GM21825 (cell line): ENCODE measurements around the gene CFAP161.
"Not testable (repeated sequence)": the region's sequence is repeated elsewhere in the genome, so short reads cannot be mapped to it uniquely, and the experiment has no call there.

Experiments used
- ATAC-seq: cut with Tn5 transposase; IDR thresholded peaks from one replicate; pipeline ENCODE4 v1.9.1; 2021; ENCODE audit warnings: mild to moderate bottlenecking, moderate library complexity; ENCODE audit not compliant: unreplicated experiment

Gene CFAP161

DNA sequence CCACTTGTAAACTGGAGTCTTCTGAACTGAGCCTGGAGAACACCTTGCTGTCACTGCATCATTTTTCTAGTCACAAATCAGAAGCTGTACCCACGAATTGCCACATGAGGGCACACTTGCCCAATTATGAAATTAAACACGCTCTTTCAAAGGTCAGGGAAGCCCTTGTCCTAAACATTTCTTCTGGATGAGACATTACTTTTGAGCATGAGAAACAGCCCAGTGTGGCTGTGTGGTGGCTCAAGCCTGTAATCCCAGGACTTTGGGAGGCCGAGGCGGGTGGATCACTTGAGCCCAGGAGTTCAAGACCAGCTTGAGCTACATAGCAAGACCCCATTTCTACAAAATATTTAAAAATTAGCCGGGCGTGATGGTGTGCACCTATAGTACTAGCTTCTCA, 27.5 kb upstream of the CFAP161 start:
- no peak for ATAC-seq

DNA sequence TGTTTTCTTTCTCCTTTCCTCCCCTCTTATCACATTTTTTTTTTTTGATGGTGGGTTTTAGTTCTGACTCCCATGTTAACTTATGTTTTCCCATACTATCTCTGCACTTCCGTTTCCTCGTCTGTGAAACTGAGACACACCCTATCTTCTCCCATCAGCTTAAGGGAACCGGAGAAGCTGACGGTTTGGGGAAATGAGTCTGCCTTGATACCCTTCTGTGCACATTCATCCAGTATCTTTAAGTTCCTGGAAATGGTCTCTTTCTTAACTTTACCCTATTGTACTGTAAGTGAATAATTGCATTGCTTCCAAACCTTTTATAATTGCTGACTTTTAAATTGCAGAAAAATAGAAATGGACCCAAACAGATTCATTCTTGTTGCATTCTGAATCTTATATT, 26.2 kb upstream of the CFAP161 start:
- ATAC-seq = no peak

DNA sequence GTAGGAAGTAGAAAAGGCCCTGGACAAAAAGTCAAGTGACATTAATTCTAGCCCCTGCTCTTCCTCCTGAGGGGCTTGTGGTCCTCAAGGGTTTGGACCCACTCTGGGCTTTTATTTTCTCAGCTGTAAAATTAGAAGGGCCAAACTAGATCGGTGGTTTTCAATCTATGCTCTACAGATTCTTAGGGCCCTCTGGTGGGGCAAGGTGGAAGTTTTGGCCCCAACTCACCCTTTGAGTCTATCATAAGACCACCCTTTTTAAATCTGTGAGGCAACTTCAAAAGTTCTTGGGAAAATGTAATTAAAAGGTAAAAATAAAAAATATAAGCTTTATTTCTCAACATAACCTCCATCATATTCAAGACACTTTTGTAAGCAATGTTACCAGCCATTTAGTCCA, 25.6 kb upstream of the CFAP161 start:
- ATAC-seq = no peak

DNA sequence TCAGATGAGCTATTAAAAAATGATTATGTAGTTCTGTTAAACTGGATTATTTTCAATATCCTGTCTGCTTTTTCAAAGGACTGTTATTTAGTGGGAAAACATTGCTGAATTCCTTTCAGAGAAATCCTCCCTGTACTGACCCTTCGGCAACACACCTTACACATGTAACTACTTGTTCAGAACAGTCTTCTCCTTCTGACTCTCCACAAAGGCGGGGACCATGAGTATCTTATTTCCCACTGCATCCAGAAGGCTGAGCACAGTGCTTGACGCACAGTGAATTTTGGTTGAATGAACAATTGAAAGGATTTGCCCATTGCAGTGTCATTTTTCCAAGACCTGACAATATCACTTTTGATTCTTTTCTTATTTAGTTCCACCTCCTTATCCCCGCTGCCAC, 23.1 kb upstream of the CFAP161 start:
- no peak for ATAC-seq

DNA sequence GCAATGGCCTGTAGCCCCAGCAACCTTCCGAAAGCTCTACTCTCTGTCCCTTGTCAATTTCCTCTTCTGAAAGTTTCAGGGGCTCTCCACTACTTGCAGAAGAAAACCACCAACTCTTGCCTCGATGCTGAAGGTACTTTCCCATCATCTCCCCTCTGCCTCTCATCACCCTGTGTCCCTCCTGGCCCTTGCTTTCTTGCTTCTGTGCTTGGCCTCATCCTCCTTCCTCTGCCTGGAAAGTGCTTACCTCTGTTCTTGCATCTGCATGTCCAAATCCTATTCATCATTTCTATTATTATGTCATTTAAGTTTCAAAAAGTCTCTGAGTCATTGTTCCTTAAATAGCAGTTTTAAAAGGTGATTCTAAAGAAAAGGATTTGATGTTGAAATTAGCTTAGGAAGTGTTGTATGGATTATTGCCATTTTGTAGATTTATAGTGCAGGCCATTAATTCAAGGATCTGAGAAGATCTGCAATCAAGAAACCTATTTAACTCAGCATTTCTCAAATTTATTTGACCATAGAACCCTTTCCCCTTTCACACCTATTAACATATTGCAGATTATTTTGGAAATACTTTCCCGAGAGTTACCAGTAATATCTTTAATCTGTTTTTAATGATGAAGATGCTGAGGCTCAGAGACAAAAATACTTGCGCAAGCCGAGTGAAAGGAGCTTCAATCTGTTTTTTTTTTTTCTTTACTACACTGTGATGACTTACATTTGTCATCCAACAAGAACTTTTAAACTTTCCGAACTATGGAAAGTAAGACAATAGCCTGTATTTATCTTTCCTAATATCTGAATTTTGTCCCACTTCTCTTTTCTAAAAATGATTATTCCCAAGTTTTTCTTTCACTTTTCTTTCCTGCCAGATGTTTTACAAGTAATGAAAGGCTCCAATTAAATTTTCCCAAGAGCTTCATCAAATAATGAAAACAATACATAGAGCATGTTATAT, 22.3 kb upstream of the CFAP161 start:
- ATAC-seq = peak; percentile 87

DNA sequence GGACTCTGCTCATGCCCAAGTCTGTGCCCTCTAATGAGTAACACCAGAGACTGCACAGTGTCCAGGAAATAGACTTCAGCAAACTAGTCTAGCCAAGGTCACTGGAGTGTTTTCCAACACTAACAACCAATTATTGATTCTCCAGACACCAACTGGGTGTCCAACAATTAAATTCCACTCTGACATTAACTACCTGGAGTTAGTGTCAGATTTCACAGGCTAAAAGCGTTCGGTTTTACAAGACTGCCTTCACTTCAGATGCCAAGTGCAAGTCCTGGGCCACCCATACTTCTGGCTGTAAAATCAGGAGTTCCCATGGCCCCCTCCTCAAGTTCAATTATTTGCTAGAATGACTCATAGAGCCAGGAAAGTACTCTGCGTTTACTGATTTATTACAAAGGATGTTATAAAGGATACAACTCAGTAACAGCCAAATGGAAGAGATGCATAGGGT, 20.8 kb upstream of the CFAP161 start:
- no peak for ATAC-seq

DNA sequence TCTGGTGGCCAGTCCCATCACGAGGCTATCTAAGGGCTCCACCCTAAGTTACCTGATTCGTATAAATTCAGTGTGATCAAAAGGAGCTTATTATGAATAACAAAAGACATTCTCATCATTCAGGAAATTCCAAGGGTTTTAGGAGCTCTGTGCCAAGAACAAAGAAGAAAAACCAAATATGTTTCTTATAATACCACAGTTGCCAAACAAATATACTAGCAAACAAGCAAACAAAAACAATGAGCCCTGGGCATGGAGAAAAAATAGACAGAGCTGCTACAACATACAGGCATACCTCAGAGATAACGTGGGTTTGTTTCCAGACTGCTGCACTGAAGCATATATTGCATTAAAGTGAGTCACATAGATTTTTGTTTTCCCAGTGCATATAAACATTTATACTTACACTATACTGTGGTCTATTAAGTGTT, 20.2 kb upstream of the CFAP161 start:
- no peak for ATAC-seq

DNA sequence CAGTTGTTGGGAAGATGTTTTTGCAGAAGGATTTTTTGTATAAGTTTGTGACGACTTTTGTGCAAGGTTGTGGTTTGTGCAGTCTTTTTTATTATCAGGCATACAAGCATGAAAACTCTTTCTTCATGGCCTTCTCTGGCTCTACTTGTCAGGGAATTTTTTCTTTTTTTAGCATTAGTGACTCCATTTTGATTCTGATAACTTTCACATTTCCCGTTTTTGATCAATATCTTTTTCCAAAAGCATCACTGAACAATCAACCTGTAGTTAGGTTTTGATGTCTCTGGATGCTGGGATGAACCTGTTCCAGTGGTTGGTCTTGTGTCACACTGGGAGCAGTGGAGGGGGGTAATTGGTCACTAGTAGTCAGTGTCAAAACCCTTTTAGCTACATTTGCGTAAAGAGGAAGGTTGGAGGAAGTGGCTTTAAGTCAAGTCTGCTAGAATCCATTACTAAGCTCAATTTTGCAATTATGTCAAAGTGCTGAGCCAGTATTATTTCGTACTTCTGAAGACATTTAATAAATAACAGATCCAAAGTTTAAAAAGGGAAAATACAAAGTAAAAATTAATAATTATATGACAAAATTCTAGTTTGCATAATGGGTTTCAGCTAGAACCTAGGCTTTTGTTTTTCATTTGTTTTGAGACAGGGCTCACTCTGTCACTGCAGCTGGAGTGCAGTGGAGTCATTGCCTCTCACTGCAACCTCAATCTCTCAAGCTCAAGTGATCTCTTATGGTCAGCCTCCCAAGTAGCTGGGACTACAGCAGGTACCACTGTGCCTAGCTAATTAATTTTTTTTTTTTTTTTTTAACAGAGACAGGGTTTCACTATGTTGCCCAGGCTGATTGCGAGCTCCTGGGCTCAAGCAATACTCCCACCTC, 18.8 kb upstream of the CFAP161 start:
- ATAC-seq = no peak

DNA sequence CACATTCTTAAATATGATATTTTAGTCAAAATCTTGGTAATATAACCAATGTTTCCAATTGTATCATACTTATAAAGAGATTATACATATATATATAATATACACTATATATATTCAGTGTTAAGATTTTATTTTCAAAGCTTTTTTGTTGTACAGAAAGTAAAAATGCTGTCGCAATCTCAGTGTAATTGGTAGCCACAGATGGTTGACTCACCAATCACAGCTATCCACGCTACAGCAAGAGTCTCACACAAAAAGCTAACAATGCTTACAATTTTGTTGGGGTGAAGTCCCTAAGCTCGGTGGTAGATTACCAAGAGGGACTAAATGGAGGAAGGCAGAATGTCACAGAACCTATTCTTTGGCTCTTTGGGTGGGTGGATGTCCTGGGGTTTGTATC, 16.9 kb upstream of the CFAP161 start:
- no peak for ATAC-seq

DNA sequence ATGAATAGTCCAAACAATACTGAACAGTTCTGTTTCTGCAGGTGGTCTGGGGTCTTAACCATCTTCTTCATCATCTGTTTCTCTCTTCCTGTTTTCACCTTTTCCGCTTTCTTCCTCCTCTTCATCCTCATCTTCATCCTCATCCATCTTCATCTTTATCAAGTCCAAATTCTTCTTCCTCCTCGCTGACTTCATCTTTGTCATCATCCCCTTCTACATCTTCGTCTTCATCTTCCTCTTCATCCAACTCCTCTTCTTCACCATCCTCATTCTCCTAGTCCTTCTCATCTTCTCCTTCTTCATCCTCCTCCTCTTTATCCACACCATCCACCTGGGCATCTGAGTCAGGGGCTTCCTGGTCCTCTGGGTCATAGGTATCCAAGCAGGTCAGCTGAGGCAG, 16.5 kb upstream of the CFAP161 start:
- no peak for ATAC-seq

DNA sequence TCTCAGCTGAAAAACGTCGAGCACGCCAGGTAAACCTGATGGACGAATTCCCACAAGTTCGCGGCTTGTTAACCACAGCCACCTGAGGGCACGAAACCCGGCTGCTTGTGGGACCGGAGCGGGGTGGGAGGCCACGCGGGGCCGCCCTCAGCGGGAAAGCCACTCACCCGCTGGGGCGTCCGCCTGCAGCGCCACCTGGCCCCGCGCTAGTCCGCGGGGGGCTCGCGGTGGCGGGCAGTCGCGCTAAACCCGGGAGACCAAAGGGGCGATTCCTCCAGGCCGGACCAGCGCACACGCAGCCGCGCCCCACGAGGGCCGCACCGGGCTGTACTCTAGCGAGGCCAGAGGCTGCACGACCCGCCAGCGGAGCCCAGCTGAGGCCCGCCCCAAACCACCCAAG, 15.7 kb upstream of the CFAP161 start:
- no peak for ATAC-seq

DNA sequence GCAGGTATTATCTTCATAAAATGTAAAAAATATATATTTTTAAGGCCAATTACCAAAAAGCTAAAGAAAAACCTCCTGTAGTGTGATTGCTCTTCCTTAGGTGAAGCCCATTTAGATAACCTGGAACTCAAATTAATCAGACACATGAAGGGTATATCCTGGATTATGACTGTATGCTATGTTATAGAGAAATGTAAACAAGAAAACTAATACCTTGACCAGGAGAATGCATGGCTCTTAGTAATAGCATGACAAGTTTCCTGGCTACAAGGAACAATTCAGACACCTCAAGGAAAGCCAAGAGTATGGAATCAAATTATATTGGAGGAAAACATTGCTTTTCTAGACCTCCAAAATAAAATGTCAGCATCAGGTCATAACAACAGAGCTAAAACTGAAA, 14.0 kb upstream of the CFAP161 start:
- no peak for ATAC-seq

DNA sequence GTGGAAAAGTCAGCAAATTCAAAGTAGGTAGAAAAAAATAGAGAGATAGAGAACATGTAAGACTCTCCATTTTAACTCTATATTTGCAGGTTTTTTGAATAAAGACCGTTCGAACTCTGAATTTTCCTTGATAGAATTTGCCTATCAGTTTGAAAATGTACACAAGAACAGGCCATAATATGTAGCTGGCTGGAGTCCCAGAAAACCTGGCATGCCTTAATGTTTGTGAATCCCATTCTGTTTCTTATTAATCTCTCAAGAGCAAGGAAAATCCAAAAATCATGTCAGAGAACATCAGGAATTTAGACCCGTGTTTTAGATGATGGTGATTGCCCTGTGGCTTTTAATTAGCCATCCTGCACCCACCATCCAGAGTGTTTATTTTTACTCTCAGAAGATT, 7.2 kb upstream of the CFAP161 start:
- ATAC-seq = no peak

DNA sequence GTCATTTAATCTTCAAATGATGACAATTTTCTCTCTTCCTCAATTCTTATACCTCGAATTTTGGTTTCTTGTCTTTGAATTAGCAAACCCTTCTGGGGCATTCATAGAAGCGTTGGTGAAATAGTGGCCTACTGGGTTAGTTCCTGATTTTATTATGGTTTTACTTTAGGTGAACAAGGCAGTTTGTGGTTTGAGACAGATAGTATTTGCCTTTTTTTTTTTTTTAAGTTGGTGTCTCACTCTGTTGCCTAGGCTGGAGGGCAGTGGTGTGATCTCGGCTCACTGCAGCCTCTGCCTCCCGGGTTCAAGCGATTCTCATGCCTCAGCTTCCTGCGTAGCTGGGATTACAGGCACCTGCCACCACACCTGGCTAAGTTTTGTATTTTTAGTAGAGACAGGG, 7.4 kb downstream of the CFAP161 start:
- ATAC-seq = not testable (repeated sequence)

DNA sequence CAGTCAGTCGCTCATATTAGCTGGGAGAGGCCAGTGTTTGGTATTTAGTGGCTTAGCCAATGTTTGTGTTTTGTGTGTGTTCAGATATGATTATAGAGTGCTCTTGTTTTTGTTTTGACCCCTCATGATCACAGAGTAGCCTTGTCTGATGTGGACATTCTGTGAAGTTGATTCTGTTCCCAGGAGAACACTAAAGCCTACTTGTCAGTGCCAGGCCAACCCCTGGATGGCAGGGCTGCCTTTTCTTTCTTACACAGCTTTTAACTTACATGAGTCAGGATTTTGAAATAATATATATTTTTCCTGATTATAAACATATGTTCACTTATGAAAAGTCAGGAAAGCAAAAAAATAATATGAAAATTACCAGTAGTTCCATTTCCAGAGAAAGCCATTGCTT, 11.9 kb downstream of the CFAP161 start:
- no peak for ATAC-seq

DNA sequence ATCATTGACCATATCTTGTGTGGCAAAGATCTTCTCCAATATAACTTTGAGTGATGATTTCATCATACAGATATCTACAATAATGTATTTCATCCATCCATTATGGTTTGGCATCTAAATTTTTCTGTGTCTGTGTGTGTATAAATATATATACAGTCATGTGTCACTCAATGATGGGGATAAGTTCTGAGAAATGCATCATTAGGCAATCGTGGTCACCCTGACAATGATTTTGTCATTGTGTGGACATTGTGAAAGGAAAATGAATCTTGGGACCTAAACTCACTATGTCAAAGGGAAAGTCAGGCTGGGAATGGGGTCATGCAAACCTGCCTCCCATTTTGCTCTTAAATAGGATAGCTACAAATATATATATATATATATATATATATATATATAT, 12.4 kb downstream of the CFAP161 start:
- no peak for ATAC-seq

DNA sequence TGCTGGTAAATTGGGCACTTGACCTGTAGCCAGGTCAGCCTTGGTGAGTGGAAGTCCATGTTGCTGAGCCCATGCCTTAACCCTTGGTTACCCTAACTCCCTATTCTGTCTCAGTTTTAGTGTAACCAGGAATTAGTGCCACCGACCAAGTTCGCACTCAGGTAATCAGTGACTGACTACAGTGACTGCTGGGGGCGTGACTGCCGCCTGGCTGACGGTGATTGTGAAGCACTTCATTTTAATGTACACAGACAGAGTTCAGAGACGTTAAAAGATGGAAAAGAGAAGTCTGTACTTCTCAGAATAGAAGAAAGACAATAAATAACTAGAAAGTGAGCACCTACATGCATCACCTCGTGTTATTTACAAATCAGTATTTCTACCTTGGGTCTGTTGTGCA, 17.3 kb downstream of the CFAP161 start:
- no peak for ATAC-seq

DNA sequence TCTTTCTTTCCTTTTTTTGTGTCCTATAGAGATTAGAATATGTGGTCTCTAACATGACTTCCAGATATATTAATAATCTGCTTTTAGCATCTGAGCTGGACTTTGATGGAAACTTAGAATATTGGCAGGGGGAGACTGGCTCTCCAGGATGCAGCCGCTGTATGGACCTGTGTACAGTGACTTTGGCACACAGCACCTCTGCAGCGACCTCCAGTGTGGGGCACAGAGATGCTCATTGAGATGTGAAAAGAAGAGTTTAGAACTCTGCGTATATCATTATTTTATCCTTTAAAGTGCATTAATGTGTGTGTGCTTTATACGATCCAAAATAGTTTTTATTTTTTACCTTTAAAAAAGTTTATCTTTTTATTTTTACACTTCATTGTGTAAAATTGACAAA, 18.3 kb downstream of the CFAP161 start:
- ATAC-seq = no peak

DNA sequence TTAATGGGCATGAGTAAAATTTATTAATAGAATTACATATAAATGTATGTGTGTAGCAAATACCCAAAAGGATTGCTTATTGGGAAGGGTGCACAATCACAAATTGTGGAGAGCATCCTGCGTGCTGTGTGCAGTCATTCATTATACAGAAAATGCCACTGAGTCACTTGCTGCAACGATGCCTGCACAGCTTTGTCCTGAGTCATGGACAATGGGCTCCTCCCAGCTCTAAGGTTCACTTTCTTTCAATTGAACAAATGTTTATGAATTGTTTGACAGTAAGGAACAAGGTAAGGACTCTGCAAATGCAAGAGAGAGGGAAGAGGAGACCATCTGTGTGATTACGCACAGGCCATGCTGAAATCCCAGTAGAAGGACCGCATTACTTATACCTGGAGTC, 18.7 kb downstream of the CFAP161 start:
- no peak for ATAC-seq

DNA sequence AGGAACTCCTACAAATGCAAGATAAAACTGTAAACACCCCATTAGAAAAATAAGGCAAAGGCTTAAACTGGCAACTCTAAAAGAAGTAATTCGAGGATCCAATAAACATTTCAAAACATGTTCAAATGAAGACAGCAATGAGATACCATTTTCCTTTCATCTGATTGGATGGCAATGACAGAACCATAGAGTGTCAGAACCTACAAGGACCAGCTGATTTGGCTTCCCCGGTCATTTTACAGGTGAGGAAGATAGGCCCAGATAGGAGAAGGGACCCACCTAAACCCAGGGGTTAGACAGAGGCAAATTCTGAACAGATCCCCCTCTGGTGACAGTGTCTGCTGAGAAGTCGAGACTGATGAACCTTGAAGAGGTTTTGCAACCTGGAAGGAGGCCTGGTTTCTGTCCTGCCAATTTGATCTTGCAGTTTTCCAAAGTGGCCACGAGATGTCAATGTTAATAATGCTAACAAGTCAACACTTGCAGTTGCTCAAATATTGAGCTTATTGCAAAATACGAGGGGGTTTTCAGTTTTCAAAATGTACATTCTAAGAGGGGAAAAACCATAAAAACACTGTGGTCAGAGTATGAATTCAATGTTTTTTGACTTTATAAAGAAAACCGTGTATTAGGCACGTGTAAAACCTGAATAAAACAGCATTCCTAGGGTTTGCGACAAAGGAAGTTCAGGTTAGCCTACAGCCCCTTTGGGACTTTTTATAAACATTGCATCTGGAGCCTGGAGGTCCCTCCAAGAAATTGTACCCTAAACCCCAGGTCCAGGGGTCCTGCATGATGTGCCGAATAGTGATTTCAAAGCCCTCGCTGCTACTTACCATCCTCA, 21.5 kb downstream of the CFAP161 start:
- no peak for ATAC-seq

DNA sequence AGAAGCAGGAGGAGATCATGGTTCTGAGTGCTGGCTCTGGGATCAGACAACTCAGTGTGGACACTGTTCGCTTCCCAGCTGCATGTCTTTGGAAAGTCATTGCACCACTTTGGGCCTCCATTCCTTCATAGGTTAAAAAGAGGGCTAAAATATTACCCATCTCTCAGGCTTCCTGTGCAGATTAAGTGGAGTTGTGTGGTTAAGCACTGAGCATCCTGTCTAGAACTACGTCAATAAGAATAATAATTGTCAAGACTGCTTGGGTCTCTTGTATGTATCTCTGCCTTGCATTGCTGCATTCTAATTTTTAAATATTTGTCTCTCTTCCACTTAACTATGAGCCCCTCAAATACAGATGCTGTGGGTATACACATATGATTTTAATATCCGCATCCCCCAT, 22.3 kb downstream of the CFAP161 start:
- no peak for ATAC-seq
